Aorta (tissue), 5 donors: ENCODE data around the gene RBBP7. TPM values are rescaled to one million over a fixed set of nuclear protein-coding genes. Genes with fewer than 3 reads are reported as not detected.

Source experiments
- ATAC-seq: fragments of 200-7000 bp; cut with Tn5 transposase; one replicate; pipeline ENCODE4 v1.9.1; 2022; ENCODE audit warnings: moderate library complexity; ENCODE audit not compliant: low FRiP score
- DNase-seq, 2 donors: peaks; one replicate each; pipeline ENCODE4 v3.0.0-alpha.2; 2020
- H3K27ac ChIP-seq, 2 donors: one replicate each; pipeline ENCODE4 v1.5.1; 2013; ENCODE audit warnings: low read length in 2 of 2, mild to moderate bottlenecking in 2 of 2, moderate library complexity in 2 of 2, control low read depth in 1 of 2, inconsistent platforms in 1 of 2, low read depth in 1 of 2
- H3K27me3 ChIP-seq, 2 donors: one replicate each; pipeline ENCODE4 v1.6.1; 2013; ENCODE audit warnings: control low read depth in 1 of 2, low read length in 1 of 2, mild to moderate bottlenecking in 1 of 2, moderate library complexity in 1 of 2; ENCODE audit not compliant: insufficient read depth in 2 of 2, control insufficient read depth in 1 of 2
- H3K36me3 ChIP-seq, 2 donors: one replicate each; pipeline ENCODE4 v1.6.1; 2013; ENCODE audit warnings: control low read depth in 1 of 2, low read length in 1 of 2, mild to moderate bottlenecking in 1 of 2; ENCODE audit not compliant: insufficient read depth in 2 of 2, control insufficient read depth in 1 of 2
- H3K4me1 ChIP-seq, 2 donors: one replicate each; pipeline ENCODE4 v1.6.1; 2013; ENCODE audit warnings: low read length in 2 of 2, control low read depth in 1 of 2, mild to moderate bottlenecking in 1 of 2, moderate library complexity in 1 of 2; ENCODE audit not compliant: insufficient read depth in 2 of 2, control insufficient read depth in 1 of 2
- H3K4me3 ChIP-seq, 2 donors: one replicate each; pipeline ENCODE4 v1.5.1; 2013; ENCODE audit warnings: low read length in 2 of 2, control low read depth in 1 of 2, mild to moderate bottlenecking in 1 of 2
- H3K9me3 ChIP-seq: one replicate; pipeline ENCODE4 v1.6.1; 2013; ENCODE audit warnings: mild to moderate bottlenecking, low read length; ENCODE audit not compliant: control insufficient read depth
- WGBS, 2 donors: extraction: QIAGEN DNeasy Blood & Tissue Kit; methylation state at CpG; one replicate each; pipeline ENCODE4 v1.1.7; 2013; 5-methylcytosine and 5-hydroxymethylcytosine counted together
- intact Hi-C, 2 donors: fragments of 100-400 bp; cut with DNase I; formaldehyde crosslinking; loops; one replicate each; pipeline versions ENCODE4 v1.14.2 to v1.15.0; 2022
- long read RNA-seq, 2 donors: library from polyadenylated mRNA; unstranded; transcript quantifications; one replicate each; pipeline ENCODE4 v2.0.0, GENCODE V29; 2020 to 2021
- polyA plus RNA-seq, 2 donors: library from polyadenylated mRNA; stranded (reverse); fragments of 200-250 nt; gene quantifications; one replicate each; pipeline ENCODE4 v1.2.3, GENCODE V29; 2013
- total RNA-seq, 2 donors: library from RNA; stranded (reverse); fragmentation: NEBNext Ultra II Directional; extraction: Animal tissue kit (Norgen Biotek cat#: 25700); gene quantifications; one replicate each; pipeline ENCODE4 v1.2.1, GENCODE V29; 2021
- donor health status: healthy with polysubstance abuse.
- donor health status: Bipolar disorder and iron deficiency.
- donor health status: DM: no; HTN: no; CAD: no.
- donor health status: DM: no; HTN: no; CAD: no.
- donor health status: DM: yes; HTN: yes; CAD: no.

RBBP7 gene
- total RNA-seq (10 to 100 TPM; 89.4 to 97.5 TPM), polyA plus RNA-seq (100 to 1,000 TPM in 1 of 2 donors, 10 to 100 TPM in 1; 66.9 to 159 TPM)
- long read RNA-seq, donor 1, transcript RBBP7-202 (12 exons, 2,036 nt): minor isoform, 7 of 411 reads
- long read RNA-seq, donor 1, transcript RBBP7-203 (12 exons, 2,333 nt): major isoform, 367 of 411 reads
- long read RNA-seq, donor 1, transcript RBBP7-204 (12 exons, 1,904 nt): minor isoform, 5 of 411 reads
- long read RNA-seq, donor 1, partial matches to known transcripts: 9 of 411 reads
- long read RNA-seq, donor 1, other reads (novel, unspliced or antisense): 23 of 411 reads
- long read RNA-seq, donor 2, transcript RBBP7-203 (12 exons, 2,333 nt): major isoform, 42 of 52 reads
- long read RNA-seq, donor 2, partial matches to known transcripts: 1 of 52 reads
- long read RNA-seq, donor 2, other reads (novel, unspliced or antisense): 8 of 52 reads

GRCh38 chrX:16870095-16870861, at the start of gene RBBP7:
Gene RBBP7, minus strand, starts transcription at chrX:16870362. Its CDS starts 309 bp downstream, at chrX:16870053.
- Histone ChIP-seq H3K4me1 (no peaks in the 10 kb centered on the region), H3K4me3 (peak within 1 kb of the TSS; percentile 87 to 92), H3K27me3 (no peaks in the 10 kb centered on the region), H3K9me3 (no peaks in the 10 kb centered on the region), H3K27ac (peak within 1 kb of the TSS; percentile 73 to 82), H3K36me3 (no peaks in the 10 kb centered on the region)
- intact Hi-C loops: loop anchor here in 1 of 2 donors (2.0 to 5.0 kb wide), 2 partner anchors 33 to 83 kb away; partner anchors contain the start of gene TXLNG
- 1% methylated on average over 47 to 84 of the region's 84 CpGs for WGBS, 2 donors
- peak; percentile 97 to 98 for DNase-seq
- peak; percentile 97 for ATAC-seq

GRCh38 chrX:16918979-16919378, 48.8 kb upstream of the RBBP7 start:
- Histone ChIP-seq H3K4me3 (no peak overlapping the region), H3K9me3 (no peaks in the 10 kb centered on the region), H3K4me1 (no peaks in the 10 kb centered on the region), H3K36me3 (no peaks in the 10 kb centered on the region), H3K27ac (no peak overlapping the region), H3K27me3 (no peaks in the 10 kb centered on the region)
- intact Hi-C loops: no loop called here
- ATAC-seq (no peak), DNase-seq (no peak)

GRCh38 chrX:16917120-16917519, 47.0 kb upstream of the RBBP7 start:
- no peaks in the 10 kb centered on the region for H3K27me3 ChIP-seq
- H3K9me3 ChIP-seq: no peaks in the 10 kb centered on the region
- DNase-seq (no peak), ATAC-seq (no peak)
- no peaks in the 10 kb centered on the region for H3K4me1 ChIP-seq
- no peaks in the 10 kb centered on the region for H3K36me3 ChIP-seq
- intact Hi-C loops: no loop called here
- WGBS, 2 donors: 70 to 83% methylated on average over 6 of the region's 6 CpGs
- no peak overlapping the region for H3K4me3 ChIP-seq
- H3K27ac ChIP-seq: no peak overlapping the region

GRCh38 chrX:16916561-16916960, 46.4 kb upstream of the RBBP7 start:
- DNase-seq (no peak), ATAC-seq (no peak)
- Histone ChIP-seq H3K4me3 (no peak overlapping the region), H3K9me3 (no peaks in the 10 kb centered on the region), H3K27ac (no peak overlapping the region), H3K36me3 (no peaks in the 10 kb centered on the region), H3K27me3 (no peaks in the 10 kb centered on the region), H3K4me1 (no peaks in the 10 kb centered on the region)
- intact Hi-C loops: no loop called here
- WGBS, 2 donors: 87 to 97% methylated on average over 4 to 5 of the region's 5 CpGs

GRCh38 chrX:16914058-16914457, 43.9 kb upstream of the RBBP7 start:
- 66 to 85% methylated on average over 3 of the region's 3 CpGs for WGBS, 2 donors
- no peak overlapping the region for H3K27ac ChIP-seq
- no peaks in the 10 kb centered on the region for H3K9me3 ChIP-seq
- no peak for ATAC-seq
- no peak overlapping the region for H3K4me3 ChIP-seq
- no peaks in the 10 kb centered on the region for H3K4me1 ChIP-seq
- intact Hi-C loops: no loop called here
- no peaks in the 10 kb centered on the region for H3K27me3 ChIP-seq
- no peaks in the 10 kb centered on the region for H3K36me3 ChIP-seq
- no peak for DNase-seq

GRCh38 chrX:16910376-16910775, 40.2 kb upstream of the RBBP7 start:
- ATAC-seq: no peak
- Histone ChIP-seq H3K4me1 (no peaks in the 10 kb centered on the region), H3K36me3 (no peaks in the 10 kb centered on the region), H3K27me3 (no peaks in the 10 kb centered on the region), H3K27ac (no peak overlapping the region), H3K4me3 (no peak overlapping the region), H3K9me3 (no peaks in the 10 kb centered on the region)
- 67 to 91% methylated on average over 1 of the region's 1 CpG for WGBS, 2 donors
- DNase-seq: no peak
- intact Hi-C loops: no loop called here

GRCh38 chrX:16903274-16904022, 33.3 kb upstream of the RBBP7 start:
- no peak for ATAC-seq
- WGBS, 2 donors: 59 to 60% methylated on average over 8 of the region's 8 CpGs

GRCh38 chrX:16897445-16897844, 27.3 kb upstream of the RBBP7 start:
- no peak overlapping the region for H3K4me3 ChIP-seq
- H3K9me3 ChIP-seq: no peaks in the 10 kb centered on the region
- no peak overlapping the region for H3K27ac ChIP-seq
- H3K36me3 ChIP-seq: no peaks in the 10 kb centered on the region
- no peaks in the 10 kb centered on the region for H3K27me3 ChIP-seq
- WGBS, 2 donors: 71 to 93% methylated on average over 2 of the region's 2 CpGs
- DNase-seq (no peak), ATAC-seq (no peak)
- intact Hi-C loops: no loop called here
- H3K4me1 ChIP-seq: no peaks in the 10 kb centered on the region

More at GRCh38 chrX:16903274-16904022, 33.3 kb upstream of the RBBP7 start:
- intact Hi-C loops: no loop called here
- no peaks in the 10 kb centered on the region for H3K4me1 ChIP-seq
- no peaks in the 10 kb centered on the region for H3K9me3 ChIP-seq
- no peak overlapping the region for H3K27ac ChIP-seq
- H3K27me3 ChIP-seq: no peaks in the 10 kb centered on the region
- DNase-seq: no peak
- H3K4me3 ChIP-seq: no peak overlapping the region
- H3K36me3 ChIP-seq: no peaks in the 10 kb centered on the region
